NOMO-1 treated with dmso at 0.1 percent for 144 hours (cell line): ENCODE measurements around the gene CYP2E1.
"Not testable (repeated sequence)": the region's sequence is repeated elsewhere in the genome, so short reads cannot be mapped to it uniquely, and the experiment has no call there.

Experiments
- DNase-seq: peaks from one replicate; lab custom pipeline; 2025; ENCODE audit not compliant: unreplicated experiment; lab: John Stamatoyannopoulos, UW

The CYP2E1 gene

DNA sequence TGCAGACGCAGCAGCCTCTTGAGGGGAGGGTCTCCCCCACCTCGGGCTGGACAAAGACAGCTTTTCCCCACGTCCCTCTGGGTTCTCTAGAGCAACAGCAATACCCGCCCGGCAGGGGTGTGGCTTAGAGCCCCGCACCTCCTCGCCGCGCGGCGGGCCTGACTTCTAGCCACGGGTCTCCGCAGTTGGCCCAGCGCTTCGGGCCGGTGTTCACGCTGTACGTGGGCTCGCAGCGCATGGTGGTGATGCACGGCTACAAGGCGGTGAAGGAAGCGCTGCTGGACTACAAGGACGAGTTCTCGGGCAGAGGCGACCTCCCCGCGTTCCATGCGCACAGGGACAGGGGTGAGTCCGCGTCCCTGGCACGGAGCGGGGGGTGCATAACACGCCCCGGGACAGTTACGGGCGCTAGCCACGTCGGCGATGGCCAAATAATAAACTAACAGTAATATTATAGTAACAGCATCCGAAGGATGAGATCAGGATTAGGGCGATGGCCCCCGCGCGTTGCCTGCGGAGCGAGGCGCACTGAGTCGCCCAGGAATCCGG is 1.2 kb downstream of the CYP2E1 start:
- no peak for DNase-seq

- DNase-seq = peak; percentile 20
These were observed 1.8 kb downstream of the CYP2E1 start for GRCh38 chr10:133528845-133529575.

- no peak for DNase-seq
These were observed 2.4 kb downstream of the CYP2E1 start for GRCh38 chr10:133529576-133529946.

DNA sequence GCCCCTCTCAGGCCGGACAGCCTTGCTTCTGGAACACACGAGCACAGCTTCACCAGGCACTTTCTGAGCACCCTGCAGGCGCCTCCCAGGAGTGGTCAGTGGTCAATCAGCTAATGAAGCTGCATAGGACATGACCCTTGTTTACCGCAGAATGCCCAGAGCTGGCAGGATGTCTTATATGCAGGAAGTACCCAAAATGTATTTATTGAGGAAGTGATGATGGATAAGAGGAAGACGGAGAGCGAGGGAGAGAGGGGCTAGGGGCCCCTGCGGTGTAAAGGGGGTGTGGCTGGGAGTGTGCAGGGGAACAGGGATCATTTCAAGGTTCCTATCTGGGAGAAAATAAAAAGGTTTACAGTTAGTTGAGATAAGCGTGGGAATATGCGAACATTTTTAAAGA is 3.3 kb downstream of the CYP2E1 start:
- peak; percentile 54 for DNase-seq

DNA sequence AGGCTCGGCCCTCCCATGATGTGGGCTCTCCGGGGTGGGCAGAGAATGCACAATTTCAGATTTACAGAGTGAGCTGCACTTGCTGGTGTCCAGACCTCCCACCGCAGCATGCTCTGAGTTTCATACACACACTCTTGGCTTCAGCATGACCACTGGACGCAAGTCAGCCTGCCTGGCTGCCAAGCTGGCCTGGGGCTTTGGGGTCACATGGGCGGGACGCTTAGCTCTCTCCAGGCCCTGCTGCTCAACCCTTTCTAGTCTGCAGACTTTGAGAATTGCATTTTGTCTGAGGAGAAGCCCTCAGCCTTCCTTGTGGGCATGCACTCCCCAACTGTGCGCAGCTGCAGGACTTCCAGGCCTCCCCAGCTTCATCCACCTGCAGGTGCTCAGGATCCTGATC is 5.7 kb downstream of the CYP2E1 start:
- DNase-seq = no peak

DNA sequence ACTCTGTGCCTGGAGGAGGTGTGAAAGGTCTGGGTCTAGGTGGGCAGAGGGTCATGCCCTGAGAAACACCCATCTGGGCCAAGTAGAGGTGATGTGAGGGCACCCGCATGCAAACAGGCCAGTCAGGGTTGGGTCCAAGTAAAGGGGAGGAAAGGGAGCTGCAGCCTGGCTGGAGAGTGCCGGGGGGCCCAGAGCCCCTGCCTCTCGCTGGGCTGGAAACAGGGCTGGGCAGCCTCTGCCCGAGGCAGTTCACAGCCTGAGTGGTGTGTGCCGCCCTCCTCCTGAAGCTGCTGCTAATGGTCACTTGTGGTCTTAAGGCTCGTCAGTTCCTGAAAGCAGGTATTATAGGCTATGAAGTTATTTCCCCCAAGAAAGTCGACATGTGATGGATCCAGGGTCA is 7.3 kb downstream of the CYP2E1 start:
- no peak for DNase-seq

DNA sequence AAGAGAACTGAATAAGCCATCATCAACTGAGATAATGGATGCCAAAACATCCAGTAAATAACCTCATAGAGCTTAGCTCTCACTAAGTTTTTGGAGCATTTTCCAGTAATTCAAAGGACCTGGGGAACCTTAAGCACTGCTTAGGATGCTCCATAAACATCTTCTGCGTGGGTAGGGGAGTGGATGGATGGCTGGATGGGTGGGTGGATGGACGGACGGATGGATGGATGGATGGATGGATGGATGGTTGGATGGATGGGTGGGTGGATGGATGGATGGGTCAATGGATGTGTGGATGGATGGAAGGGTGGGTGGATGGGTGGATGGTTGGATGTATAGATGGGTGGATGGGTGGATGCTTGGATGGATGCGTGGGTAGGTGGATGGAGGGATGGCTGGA is 9.0 kb downstream of the CYP2E1 start:
- DNase-seq = no peak

GRCh38 chr10:133537546-133538545 is 10.7 kb downstream of the CYP2E1 start:
- DNase-seq = no peak

GRCh38 chr10:133541441-133541975 is 14.3 kb downstream of the CYP2E1 start:
- not testable (repeated sequence) for DNase-seq

- DNase-seq = no peak
These were observed 17.3 kb downstream of the CYP2E1 start for GRCh38 chr10:133544506-133544905.

DNA sequence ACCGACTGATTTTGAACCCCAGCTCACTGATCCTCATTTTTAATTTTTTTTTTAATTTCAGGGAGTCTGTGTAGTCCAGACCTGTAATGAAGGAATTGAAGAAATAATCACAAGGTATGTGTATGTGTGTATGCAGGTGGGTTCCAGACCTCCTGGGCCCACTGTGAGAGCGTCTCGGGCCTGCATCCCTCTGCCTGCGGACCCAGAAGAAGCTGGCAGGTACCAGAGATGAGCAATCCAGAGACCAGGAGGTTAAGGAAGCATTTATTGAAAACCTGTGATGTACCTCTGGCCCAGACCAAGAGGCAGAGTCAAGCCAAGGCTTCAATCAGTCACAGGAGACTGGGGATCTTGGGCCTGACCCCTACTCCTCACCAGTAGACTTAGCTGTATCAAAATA is 27.4 kb downstream of the CYP2E1 start:
- DNase-seq = no peak

GRCh38 chr10:133555521-133555920 is 28.4 kb downstream of the CYP2E1 start:
- no peak for DNase-seq

- DNase-seq = no peak
These were observed 30.2 kb downstream of the CYP2E1 start for GRCh38 chr10:133557381-133557780.

GRCh38 chr10:133559216-133559615 is 32.1 kb downstream of the CYP2E1 start:
- DNase-seq = no peak

DNA sequence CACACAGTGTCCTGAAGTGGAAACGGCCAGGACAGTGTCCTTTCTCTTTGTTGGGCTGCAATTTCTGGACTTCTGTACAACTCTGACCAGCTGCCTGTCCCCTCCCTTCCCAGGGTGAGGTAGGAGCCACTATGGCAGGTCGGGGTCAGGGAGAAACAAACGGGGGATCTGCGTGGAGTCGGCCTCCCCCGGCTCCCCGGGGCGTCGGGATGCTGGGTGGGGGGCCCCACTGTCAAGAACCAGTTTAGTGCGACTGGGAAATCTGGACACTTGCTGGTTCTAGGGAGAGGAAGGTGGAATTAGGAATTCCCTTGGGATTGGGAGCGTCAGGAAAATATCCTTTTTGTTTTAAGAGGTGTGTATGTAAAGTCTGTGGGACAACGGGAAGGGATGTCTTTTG is 37.7 kb downstream of the CYP2E1 start:
- DNase-seq = no peak

DNA sequence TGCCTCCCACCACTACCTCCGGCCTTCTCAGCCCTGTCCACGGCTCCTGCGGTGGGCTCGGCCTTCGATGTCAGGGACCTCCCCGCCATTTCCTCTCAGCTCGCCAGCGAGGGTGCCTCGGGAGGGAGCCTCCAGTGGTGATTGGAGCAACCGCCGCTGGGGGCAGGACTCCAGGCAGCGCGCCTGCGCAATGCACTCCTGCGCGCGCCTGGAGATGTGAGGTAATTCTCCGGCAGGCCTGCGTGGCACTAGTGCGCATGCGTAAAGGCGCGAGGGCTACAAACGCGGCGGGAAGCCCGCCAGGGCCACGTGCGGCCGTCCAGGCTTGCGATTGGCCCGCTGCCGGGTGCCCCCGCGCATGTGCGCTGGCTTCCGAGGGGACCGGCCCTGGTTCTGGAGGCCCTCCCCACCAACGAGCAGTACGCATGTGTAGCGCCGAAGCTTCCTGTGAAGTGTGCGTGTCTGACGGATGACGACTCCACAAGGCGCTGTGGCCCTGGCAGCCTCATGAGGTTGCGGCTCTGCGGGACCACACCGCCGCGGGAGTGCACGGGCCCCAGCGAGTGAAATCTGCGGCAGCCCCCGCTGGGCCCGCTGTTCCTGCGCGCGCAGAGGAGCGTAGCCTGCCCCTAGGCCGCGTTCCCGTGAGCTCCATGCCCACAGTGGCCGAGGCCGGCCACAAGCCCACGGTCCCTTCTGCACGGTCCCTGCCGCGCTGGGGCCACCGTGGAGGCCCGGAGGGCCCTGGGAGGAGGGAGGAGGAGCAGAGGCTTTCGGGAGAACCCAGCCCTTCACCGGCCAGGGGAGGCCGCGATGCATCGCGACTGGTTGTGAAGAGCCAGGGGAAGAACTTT is 38.5 kb downstream of the CYP2E1 start, which contains the start of gene SYCE1:
Gene SYCE1 (minus strand): TSS at position 143 of the 854 bp plus-strand sequence. CDS start 54 bp downstream, at position 89.
- no peak for DNase-seq

DNA sequence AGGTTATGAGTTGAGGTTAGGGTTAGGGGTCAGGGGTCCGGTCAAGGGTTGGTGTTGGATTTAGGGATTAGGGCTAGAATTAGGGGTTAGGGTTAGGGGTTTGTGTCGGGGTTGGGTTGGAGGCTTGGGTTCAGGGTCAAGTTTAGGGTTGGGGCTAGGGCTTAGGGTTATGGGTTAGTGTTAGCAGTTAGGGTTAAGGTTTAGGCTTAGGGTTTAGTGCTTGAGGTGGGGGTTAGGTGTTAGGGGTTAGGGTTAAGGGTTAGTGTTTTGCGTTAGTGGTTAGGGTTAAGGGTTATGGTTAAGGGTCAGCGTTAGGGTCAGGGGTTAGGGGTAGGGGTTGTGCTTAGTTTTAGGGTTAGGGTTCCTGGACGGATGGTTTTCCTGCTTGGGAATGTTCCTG is 40.0 kb downstream of the CYP2E1 start:
- no peak for DNase-seq

GRCh38 chr10:133567609-133568286 is 40.6 kb downstream of the CYP2E1 start:
- DNase-seq = no peak

GRCh38 chr10:133568287-133568614 is 41.1 kb downstream of the CYP2E1 start:
- DNase-seq = no peak
